HL-60/S4 treated with phorbol 12-myristate 13-acetate at 8.2 ng/mL for 4 days and 3 days (cell line): ENCODE results near the gene TMEM60.

Experiments
- in situ Hi-C: fragments of 300-500 bp; cut with MboI; formaldehyde crosslinking; loops from 2 replicates; pipeline ENCODE4 v1.15.0; 2022; ENCODE audit warnings: low sequenced_read_pairs

TMEM60 gene

GRCh38 chr7:77782383-77782782 is 15.9 kb downstream of the TMEM60 start:
- in situ Hi-C loops, result no loop called here

DNA sequence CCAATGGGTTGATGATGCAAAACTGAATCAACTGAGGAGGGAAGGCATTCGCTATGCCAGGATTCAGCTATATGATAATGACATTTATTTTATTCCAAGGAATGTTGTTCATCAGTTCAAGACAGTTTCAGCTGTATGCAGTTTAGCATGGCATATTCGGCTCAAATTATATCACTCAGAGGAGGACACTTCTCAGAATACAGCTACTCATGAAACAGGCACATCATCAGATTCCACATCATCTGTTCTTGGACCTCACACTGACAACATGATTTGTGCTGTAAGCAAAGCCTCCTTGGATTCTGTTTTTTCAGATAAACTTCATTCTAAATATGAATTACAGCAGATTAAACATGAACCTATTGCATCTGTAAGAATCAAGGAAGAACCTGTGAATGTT is 19.7 kb downstream of the TMEM60 start:
- in situ Hi-C loops, result no loop called here

GRCh38 chr7:77771901-77772300 is 26.3 kb downstream of the TMEM60 start:
- in situ Hi-C loops, result no loop called here

- in situ Hi-C loops, result no loop called here
Observed at GRCh38 chr7:77770316-77770715, 27.9 kb downstream of the TMEM60 start.

GRCh38 chr7:77766801-77767605 is 31.2 kb downstream of the TMEM60 start:
- in situ Hi-C loops, result no loop called here

DNA sequence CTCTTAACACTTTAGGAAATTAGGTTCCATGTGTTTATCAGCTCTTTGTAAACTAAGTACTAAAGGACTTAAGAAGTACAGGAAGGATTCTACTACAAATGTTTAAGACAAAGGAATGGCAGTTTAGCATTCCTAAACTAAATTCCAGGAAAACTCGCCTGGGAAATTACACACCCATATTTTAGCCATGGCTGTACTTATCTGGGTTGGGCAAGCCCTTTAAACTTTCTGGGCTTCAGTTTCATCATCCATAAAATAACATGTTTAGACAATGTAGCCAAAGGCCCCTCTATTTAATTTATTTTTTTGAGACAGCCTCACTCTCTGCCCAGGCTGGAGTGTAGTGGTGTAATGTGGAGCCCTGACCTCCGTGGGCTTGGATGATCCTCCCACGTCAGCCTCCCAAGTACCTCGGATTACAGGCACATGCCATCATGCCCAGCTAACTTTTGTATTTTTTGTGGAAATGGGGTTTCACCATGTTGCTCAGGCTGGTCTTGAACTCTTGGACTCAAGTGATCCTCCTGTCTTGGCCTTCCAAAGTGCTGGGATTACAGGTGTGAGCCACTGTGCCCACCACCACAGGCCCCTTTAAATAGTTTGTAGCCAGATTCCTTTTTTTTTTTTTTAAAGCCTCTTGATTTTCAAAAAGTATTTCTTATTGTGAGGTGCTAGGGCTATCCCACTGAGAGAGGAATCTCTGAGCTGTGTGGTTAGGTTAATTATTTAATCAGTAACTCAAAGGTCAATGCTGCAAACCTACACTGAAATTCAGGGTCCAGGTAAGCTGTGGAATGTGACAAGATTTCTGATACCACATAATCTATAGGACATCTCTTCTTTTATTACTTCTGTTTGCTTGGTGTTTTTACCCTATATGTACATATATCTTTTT is 32.1 kb downstream of the TMEM60 start:
- in situ Hi-C loops, result no loop called here

GRCh38 chr7:77765481-77765880 is 32.8 kb downstream of the TMEM60 start:
- in situ Hi-C loops, result no loop called here

- in situ Hi-C loops, result no loop called here
Observed at GRCh38 chr7:77760809-77761453, 37.3 kb downstream of the TMEM60 start.

DNA sequence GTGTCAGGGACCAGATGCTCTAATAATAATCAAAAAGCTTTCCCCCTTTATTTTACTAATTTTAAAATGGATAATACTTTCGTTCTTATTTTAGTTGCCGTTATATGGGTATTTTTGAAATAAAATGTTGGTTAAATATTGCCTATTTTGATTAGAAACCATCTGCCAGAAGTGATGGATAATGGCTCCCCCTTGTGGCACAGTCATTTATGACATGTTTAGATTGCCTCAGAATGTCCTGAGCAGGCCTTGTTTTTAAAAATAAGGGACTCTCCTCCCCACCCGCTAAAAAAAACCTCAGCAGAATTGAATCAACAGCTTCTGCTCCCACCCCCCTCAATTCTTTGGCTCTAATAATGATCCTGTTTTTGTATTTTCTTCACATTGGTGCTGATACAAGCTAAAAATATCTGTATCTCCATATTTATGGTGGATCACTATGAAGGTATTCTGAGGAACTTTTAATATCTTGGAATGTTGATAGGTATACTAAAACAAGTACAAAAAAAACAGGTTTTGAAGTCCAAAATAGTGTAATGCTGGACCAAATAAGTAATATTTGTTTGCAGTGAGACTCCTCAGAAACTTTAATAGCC is 38.8 kb downstream of the TMEM60 start:
- in situ Hi-C loops, result loop anchor here (10.0 kb wide), 1 partner anchor 95 kb away; no protein-coding TSS in a partner anchor

DNA sequence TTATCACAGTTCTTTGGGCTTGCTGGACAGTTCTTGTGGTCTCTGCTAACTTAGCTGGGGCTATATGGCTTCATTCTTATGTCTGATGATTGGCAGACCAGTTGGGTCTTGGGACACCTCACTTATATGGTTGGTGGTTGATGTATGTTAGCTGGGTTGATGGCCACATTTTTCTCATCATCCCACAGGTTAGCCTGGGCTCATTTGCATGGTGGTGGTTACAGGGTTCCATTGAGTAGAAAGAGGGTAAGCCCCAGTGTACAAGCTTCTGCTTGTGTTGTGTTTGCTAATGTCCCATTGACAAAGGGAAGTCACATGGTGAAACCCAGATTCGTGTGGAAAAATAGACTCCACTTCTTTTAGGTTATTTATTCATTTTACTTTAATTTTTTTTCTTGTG is 40.6 kb downstream of the TMEM60 start:
- in situ Hi-C loops, result loop anchor here (10.0 kb wide), 1 partner anchor 93 kb away; no protein-coding TSS in a partner anchor

DNA sequence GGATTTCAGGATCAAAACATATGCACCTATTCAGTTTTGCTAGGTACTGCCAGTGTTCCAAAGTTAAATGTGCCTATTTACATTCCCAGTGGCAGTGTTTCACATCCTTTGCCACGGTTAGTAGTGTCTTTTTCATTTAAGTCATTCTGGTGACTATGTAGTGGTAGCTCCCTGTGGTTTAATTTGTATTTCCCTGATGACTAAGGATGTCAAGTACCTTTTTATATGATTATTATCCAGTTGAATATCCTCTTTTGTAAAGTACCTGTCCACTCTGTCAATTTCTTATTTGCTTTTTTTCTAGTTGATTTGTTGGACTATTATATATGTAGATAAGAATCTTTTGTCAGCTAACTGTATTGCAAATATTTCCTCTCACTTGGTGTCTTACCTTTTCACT is 45.1 kb downstream of the TMEM60 start:
- in situ Hi-C loops, result loop anchor here (10.0 kb wide), 1 partner anchor 88 kb away; no protein-coding TSS in a partner anchor

DNA sequence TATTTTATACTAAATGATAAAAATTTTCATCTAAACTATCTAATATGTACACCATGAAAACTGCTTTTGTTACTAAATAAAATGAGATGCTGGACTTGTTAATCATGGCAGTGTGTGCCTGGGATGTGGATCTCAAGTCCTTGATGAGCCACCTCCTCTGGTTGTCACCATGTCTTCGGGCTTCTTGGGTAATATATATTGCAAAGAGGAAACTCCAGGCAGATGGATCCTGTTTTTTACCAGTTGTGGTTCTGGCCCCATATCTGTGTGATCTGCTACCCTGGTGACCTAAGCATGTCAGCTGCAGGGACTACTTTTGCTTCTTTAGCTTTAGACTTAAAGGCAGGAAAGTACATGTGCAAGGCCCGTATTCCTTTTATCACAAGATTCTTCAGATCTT is 46.2 kb downstream of the TMEM60 start:
- in situ Hi-C loops, result loop anchor here (10.0 kb wide), 1 partner anchor 87 kb away; no protein-coding TSS in a partner anchor

- in situ Hi-C loops, result no loop called here
Observed at GRCh38 chr7:77747718-77748117, 50.5 kb downstream of the TMEM60 start.

- in situ Hi-C loops, result no loop called here
Observed at GRCh38 chr7:77747178-77747577, 51.1 kb downstream of the TMEM60 start.

DNA sequence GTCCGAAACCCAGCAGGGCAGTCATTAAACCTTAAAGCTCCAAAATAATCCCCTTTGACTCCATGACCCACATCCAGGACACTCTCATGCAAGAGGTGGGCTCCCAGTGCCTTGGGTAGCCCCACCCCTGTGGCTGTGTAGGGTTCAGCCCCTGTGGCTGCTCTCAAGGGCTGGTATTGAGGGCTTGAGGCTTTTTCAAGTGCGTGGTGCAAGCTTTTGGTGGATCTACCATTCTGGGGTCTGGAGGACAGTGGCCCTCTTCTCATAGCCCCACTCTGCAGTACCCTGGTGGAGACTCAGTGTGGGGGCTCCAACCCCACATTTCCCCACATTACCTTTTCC is 51.4 kb downstream of the TMEM60 start:
- in situ Hi-C loops, result no loop called here

- in situ Hi-C loops, result no loop called here
Observed at GRCh38 chr7:77746164-77746823, 51.9 kb downstream of the TMEM60 start.

DNA sequence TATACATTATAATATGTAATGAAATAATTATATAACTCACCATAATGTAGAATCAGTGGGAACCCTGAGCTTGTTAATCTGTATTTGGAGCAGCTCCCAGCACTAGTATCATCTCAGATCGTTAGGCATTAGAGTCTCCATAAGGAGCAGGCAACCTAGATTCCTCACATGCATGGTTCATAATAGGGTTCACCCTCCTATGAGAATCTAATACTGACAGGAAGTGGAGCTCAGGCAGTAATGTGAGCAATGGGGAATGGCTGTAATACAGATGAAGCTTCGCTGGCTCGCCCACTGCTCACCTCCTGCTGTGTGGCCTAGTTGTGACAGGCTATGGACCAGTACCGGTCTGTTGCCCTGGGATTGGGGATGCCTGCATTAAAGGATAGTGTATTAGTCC is 52.5 kb downstream of the TMEM60 start:
- in situ Hi-C loops, result no loop called here
